Measurements from ENCODE around the gene ACTR2. TPM values are rescaled to one million over a fixed set of nuclear protein-coding genes. Genes with fewer than 3 reads are reported as not detected.

The ACTR2 gene
- total and polyA plus RNA-seq, 8 donors: 16.8 to 187 (median 59.4) TPM

DNA sequence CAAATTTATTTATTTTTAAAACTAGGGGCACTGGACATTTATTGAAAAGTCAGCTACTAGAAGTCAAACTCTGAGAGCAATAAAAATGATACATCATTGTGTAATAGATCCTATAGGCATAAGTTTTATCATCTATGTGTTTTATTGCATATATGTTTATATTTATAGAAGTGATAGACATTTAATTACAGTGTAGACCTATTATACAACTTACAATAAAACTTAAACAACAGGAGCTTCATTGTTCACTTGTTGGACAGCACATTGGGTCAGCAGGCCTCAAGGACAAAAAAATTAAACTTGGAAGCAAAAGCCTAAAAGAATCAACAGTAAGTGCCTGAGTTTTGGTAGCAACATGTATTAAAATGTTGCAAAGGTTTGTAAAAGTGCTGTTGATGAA is 15.0 kb upstream of the ACTR2 start:
- Histone ChIP-seq H3K4me1 (no peaks in the 10 kb centered on the region), H3K4me3 (no peak overlapping the region), H3K27ac (no peak overlapping the region), H3K9me3 (no peaks in the 10 kb centered on the region), H3K36me3 (no peaks in the 10 kb centered on the region), H3K27me3 (no peaks in the 10 kb centered on the region)
- intact Hi-C loops (cut with DNase I; ENCODE audit: low total_unique reads): no loop called here
- TF ChIP-seq EP300 (IDR thresholded peaks at IDR 0.05): no peak
- no peak for DNase-seq

DNA sequence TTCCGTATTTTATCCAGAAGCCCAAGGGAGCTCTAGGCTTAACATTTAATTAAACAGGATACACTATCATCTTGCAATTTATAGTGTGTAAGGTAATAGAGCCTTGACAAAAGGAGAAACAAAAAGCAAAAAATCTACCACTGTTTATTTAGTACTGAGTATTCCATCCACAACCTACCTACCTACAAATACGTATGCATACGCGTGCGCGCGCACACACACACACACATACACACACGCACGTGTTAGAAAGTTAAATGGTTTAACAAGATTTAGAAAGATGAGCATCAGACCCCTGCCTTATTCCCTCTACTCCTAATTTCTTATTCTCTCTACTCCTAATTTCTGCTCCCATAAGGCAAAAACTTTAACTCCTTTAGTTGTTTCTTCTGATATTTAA is 14.6 kb upstream of the ACTR2 start:
- TF ChIP-seq POLR2A (IDR thresholded peaks at IDR 0.05): no peak
- TF ChIP-seq POLR2AphosphoS5 (IDR thresholded peaks at IDR 0.05): no peak
- TF ChIP-seq, protein P1, sequence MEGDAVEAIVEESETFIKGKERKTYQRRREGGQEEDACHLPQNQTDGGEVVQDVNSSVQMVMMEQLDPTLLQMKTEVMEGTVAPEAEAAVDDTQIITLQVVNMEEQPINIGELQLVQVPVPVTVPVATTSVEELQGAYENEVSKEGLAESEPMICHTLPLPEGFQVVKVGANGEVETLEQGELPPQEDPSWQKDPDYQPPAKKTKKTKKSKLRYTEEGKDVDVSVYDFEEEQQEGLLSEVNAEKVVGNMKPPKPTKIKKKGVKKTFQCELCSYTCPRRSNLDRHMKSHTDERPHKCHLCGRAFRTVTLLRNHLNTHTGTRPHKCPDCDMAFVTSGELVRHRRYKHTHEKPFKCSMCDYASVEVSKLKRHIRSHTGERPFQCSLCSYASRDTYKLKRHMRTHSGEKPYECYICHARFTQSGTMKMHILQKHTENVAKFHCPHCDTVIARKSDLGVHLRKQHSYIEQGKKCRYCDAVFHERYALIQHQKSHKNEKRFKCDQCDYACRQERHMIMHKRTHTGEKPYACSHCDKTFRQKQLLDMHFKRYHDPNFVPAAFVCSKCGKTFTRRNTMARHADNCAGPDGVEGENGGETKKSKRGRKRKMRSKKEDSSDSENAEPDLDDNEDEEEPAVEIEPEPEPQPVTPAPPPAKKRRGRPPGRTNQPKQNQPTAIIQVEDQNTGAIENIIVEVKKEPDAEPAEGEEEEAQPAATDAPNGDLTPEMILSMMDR (IDR thresholded peaks at IDR 0.05): no peak
- no peak for TF ChIP-seq EP300 (IDR thresholded peaks at IDR 0.05)
- intact Hi-C loops (cut with DNase I; ENCODE audit: low total_unique reads): no loop called here
- Histone ChIP-seq H3K27me3 (no peaks in the 10 kb centered on the region), H3K36me3 (no peaks in the 10 kb centered on the region), H3K27ac (no peak overlapping the region), H3K9me3 (no peaks in the 10 kb centered on the region), H3K4me3 (no peak overlapping the region), H3K4me1 (no peaks in the 10 kb centered on the region)
- WGBS, 5 donors: 94 to 97% (median 96%) methylated on average over 9 of the region's 9 CpGs
- no peak for DNase-seq

DNA sequence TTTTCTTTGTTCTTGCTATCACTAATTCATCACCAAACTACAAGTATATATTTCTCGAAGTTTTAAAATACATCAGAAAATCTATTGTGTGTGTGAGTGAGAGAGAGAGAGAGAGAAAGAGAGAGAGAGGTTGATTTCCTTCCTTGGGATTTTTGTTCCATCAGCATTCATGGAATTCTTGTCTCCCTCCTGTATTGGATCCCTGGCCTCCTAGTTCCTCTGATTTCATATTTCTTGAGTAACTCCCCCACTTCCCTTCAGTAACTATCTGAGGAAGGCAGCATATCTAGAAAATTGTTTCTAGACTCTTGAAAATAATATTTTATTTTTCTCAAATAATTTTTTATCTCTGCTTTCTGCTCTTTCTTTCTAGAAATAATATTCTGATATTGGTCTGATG is 13.3 kb upstream of the ACTR2 start:
- no peak for DNase-seq
- no peaks in the 10 kb centered on the region for H3K27me3 ChIP-seq
- no peak overlapping the region for H3K4me3 ChIP-seq
- H3K27ac ChIP-seq: no peak overlapping the region
- 87 to 100% (median 90%) methylated on average over 1 of the region's 1 CpG for whole genome bisulfite sequencing, 5 donors
- no peaks in the 10 kb centered on the region for H3K36me3 ChIP-seq
- no peaks in the 10 kb centered on the region for H3K4me1 ChIP-seq
- H3K9me3 ChIP-seq: no peaks in the 10 kb centered on the region
- TF ChIP-seq POLR2AphosphoS5 (IDR thresholded peaks at IDR 0.05) (no peak), EP300 (IDR thresholded peaks at IDR 0.05) (no peak), POLR2A (IDR thresholded peaks at IDR 0.05) (no peak)
- TF ChIP-seq, protein P1 (IDR thresholded peaks at IDR 0.05): no peak
- intact Hi-C loops (cut with DNase I; ENCODE audit: low total_unique reads): no loop called here

DNA sequence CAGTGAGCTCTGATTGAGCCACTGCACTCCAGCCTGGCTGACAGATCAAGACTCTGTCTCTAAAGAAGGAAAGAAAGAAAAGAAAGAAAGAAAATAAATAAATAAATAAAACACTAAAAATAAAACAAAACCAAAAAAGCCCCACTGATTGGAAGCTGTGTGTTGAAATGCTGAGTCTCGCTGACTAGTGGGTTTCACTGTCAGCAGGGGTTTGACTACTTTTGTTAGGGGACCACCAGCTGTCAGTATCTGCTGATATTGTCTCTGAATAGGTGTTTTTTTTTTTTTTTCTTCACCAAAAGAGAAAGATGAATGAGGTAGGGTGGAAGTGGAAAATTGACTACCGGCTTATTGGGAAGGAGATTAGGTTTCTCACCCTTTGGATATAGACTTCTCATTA is 12.8 kb upstream of the ACTR2 start:
- Histone ChIP-seq H3K36me3 (no peaks in the 10 kb centered on the region), H3K4me1 (no peaks in the 10 kb centered on the region), H3K9me3 (no peaks in the 10 kb centered on the region), H3K4me3 (no peak overlapping the region), H3K27me3 (no peaks in the 10 kb centered on the region), H3K27ac (no peak overlapping the region)
- DNase-seq: no peak
- whole genome bisulfite sequencing, 5 donors: 95 to 100% (median 97%) methylated on average over 2 of the region's 2 CpGs
- intact Hi-C loops (cut with DNase I; ENCODE audit: low total_unique reads): no loop called here
- TF ChIP-seq POLR2AphosphoS5 (IDR thresholded peaks at IDR 0.05) (no peak), EP300 (IDR thresholded peaks at IDR 0.05) (no peak), POLR2A (IDR thresholded peaks at IDR 0.05) (no peak)
- TF ChIP-seq, protein P1 (IDR thresholded peaks at IDR 0.05): no peak

DNA sequence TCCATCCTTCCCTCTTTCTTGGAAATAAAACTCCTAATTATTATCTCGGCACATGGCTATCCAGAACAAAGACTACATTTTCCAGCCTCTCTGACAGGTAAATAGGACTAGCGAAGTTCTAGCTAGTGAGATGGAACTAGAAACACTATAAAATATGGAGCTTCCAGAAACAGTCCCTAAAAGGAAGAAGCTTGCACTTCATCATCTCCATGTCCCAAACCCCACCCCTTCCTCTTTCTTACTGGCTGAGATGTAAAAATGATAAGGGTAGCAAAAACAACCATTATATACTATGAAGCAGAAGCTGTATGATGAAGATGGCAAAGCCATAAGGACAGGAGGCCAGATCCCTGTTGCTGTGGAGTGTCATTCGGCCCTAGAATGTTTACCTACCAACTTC is 11.7 kb upstream of the ACTR2 start:
- WGBS, 5 donors: 88 to 96% (median 93%) methylated on average over 3 of the region's 3 CpGs

More for the DNA sequence above, 11.7 kb upstream of the ACTR2 start:
- DNase-seq: no peak
- intact Hi-C loops (cut with DNase I; ENCODE audit: low total_unique reads): no loop called here
- Histone ChIP-seq H3K27ac (no peak overlapping the region), H3K36me3 (no peaks in the 10 kb centered on the region), H3K9me3 (no peaks in the 10 kb centered on the region), H3K27me3 (no peaks in the 10 kb centered on the region), H3K4me3 (no peak overlapping the region), H3K4me1 (no peaks in the 10 kb centered on the region)
- TF ChIP-seq EP300 (IDR thresholded peaks at IDR 0.05) (no peak), POLR2A (IDR thresholded peaks at IDR 0.05) (no peak), POLR2AphosphoS5 (IDR thresholded peaks at IDR 0.05) (no peak)
- TF ChIP-seq, protein P1 (IDR thresholded peaks at IDR 0.05): no peak
